Spleen (tissue), 11 donors: ENCODE results near the gene CDC37. TPM values are rescaled to one million over a fixed set of nuclear protein-coding genes. Genes with fewer than 3 reads are reported as not detected.
A peak's percentile ranks its signal among the peaks of the same experiment; 100 is the strongest.
"Not testable (repeated sequence)": the region's sequence is repeated elsewhere in the genome, so short reads cannot be mapped to it uniquely, and the experiment has no call there.

Experiments used
- DNase-seq: peaks from one replicate; pipeline ENCODE4 v3.0.0-alpha.2; 2020
- H3K27ac ChIP-seq, 8 donors: fragments of 200-600 bp; sonication (generic) in 7 of 8; 1 replicate in 4 of 8; 2 replicates in 4 of 8; pipeline versions ENCODE4 v1.5.0 to v1.8.0; 2016 to 2021; ENCODE audit warnings: inconsistent platforms in 4 of 8, mild to moderate bottlenecking in 4 of 8, moderate library complexity in 1 of 8
- H3K27me3 ChIP-seq, 7 donors: fragments of 200-600 bp; sonication (generic) in 6 of 7; replicated peaks in 1 of 7; 1 replicate in 4 of 7; 2 replicates in 3 of 7; pipeline versions ENCODE4 v1.5.0 to v1.8.0; 2016 to 2021; ENCODE audit warnings: inconsistent platforms in 3 of 7, mild to moderate bottlenecking in 1 of 7
- H3K36me3 ChIP-seq, 6 donors: fragments of 200-600 bp; sonication (generic) in 5 of 6; 1 replicate in 4 of 6; 2 replicates in 2 of 6; pipeline versions ENCODE4 v1.5.0 to v1.8.0; 2016 to 2021; ENCODE audit warnings: inconsistent platforms in 2 of 6
- H3K4me1 ChIP-seq, 6 donors: fragments of 200-600 bp; sonication (generic) in 5 of 6; 1 replicate in 3 of 6; 2 replicates in 3 of 6; pipeline versions ENCODE4 v1.5.0 to v1.8.0; 2016 to 2021; ENCODE audit warnings: inconsistent platforms in 3 of 6
- H3K4me3 ChIP-seq, 8 donors: fragments of 200-600 bp; sonication (generic) in 7 of 8; 1 replicate in 4 of 8; 2 replicates in 4 of 8; pipeline versions ENCODE4 v1.5.0 to v1.8.0; 2016 to 2021; ENCODE audit warnings: inconsistent platforms in 4 of 8, mild to moderate bottlenecking in 4 of 8, moderate library complexity in 2 of 8
- H3K9me3 ChIP-seq, 8 donors: fragments of 200-600 bp; sonication (generic) in 7 of 8; 1 replicate in 4 of 8; 2 replicates in 4 of 8; pipeline versions ENCODE4 v1.5.0 to v1.8.0; 2016 to 2021; ENCODE audit warnings: inconsistent platforms in 4 of 8
- POLR2A ChIP-seq, 3 donors: fragments of 450-650 bp; IDR thresholded peaks; one replicate each; pipeline ENCODE4 v1.5.1; 2017; ENCODE audit warnings: antibody characterized with exemption in 3 of 3, mild to moderate bottlenecking in 1 of 3
- POLR2AphosphoS5 ChIP-seq, 3 donors: sonication (generic); formaldehyde crosslinking; IDR thresholded peaks; one replicate each; pipeline ENCODE4 v1.5.1; 2017; ENCODE audit warnings: antibody characterized with exemption in 3 of 3
- WGBS, 5 donors: extraction: QIAGEN DNeasy Blood & Tissue Kit in 3 of 5; methylation state at CpG; one replicate each; pipeline versions ENCODE4 v1.1.5 to v1.1.7; 2013 to 2018; 5-methylcytosine and 5-hydroxymethylcytosine counted together
- intact Hi-C: fragments of 100-400 bp; cut with DNase I; formaldehyde crosslinking; loops from one replicate; pipeline ENCODE4 v1.15.0; 2023; ENCODE audit warnings: low total_unique reads
- polyA plus RNA-seq, 3 donors: library from polyadenylated mRNA; stranded (reverse); fragments of 200-250 nt; gene quantifications; one replicate each; pipeline ENCODE4 v1.2.1, GENCODE V29; 2013
- total RNA-seq, 7 donors: library from RNA; depleted of rRNA in 3 of 7; stranded (reverse); fragments of >200 nt in 3 of 7; fragmentation: NEBNext Ultra II Directional in 4 of 7; extraction: Animal tissue kit (Norgen Biotek cat#: 25700) in 4 of 7; gene quantifications; one replicate each; pipeline versions ENCODE4 v1.1.0 to v1.2.1, GENCODE V29; 2016 to 2021
- TF ChIP-seq, protein P1 (sequence below), 11 experiments: fragments of 200-600 bp in 7 of 11; fragments of 450-650 bp in 4 of 11; sonication (generic) in 4 of 11; IDR thresholded peaks in 8 of 11; conservative IDR thresholded peaks in 3 of 11; 1 replicate in 7 of 11; 2 replicates in 4 of 11; pipeline versions ENCODE4 v1.4.0 to v1.8.0; 2016 to 2021; ENCODE audit warnings: antibody characterized with exemption in 11 of 11, inconsistent platforms in 4 of 11, mild to moderate bottlenecking in 1 of 11
- donor health status: healthy with polysubstance abuse.
- donor health status: DM: no; HTN: no; CAD: no; lungs with moderate emphysema.
- donor health status: DM: no; HTN: no; CAD: no.
- donor health status: Bipolar disorder and iron deficiency.
- donor health status: healthy.
- donor health status: DM: no; HTN: no; CAD: no.
- donor health status: DM: yes; HTN: yes; CAD: no.

CDC37 gene
- total and polyA plus RNA-seq, 10 donors = 131 to 387 (median 160) TPM

GRCh38 chr19:10380313-10381102, 22.8 kb downstream of the CDC37 start, which contains the start of gene TYK2:
TSS of gene TYK2 (minus strand) at chr19:10380572. CDS start at chr19:10378406, 2,166 bp downstream.
- H3K27ac ChIP-seq = peak within 1 kb of the TSS; percentile 86 to 97 (median 92)
- intact Hi-C loops = no loop called here
- peaks cover 0 to 37% (median 13%) of the 10 kb centered on the region in 6 donors for H3K36me3 ChIP-seq
- peak; percentile 98 for DNase-seq
- peaks cover 10 to 54% (median 28%) of the 10 kb centered on the region in 6 donors for H3K4me1 ChIP-seq
- no peaks in the 10 kb centered on the region for H3K27me3 ChIP-seq
- H3K9me3 ChIP-seq = no peaks in the 10 kb centered on the region
- TF ChIP-seq, protein P1, sequence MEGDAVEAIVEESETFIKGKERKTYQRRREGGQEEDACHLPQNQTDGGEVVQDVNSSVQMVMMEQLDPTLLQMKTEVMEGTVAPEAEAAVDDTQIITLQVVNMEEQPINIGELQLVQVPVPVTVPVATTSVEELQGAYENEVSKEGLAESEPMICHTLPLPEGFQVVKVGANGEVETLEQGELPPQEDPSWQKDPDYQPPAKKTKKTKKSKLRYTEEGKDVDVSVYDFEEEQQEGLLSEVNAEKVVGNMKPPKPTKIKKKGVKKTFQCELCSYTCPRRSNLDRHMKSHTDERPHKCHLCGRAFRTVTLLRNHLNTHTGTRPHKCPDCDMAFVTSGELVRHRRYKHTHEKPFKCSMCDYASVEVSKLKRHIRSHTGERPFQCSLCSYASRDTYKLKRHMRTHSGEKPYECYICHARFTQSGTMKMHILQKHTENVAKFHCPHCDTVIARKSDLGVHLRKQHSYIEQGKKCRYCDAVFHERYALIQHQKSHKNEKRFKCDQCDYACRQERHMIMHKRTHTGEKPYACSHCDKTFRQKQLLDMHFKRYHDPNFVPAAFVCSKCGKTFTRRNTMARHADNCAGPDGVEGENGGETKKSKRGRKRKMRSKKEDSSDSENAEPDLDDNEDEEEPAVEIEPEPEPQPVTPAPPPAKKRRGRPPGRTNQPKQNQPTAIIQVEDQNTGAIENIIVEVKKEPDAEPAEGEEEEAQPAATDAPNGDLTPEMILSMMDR (IDR thresholded peaks at IDR 0.05 in 8 of 11, conservative IDR thresholded peaks at IDR 0.05 in 3 of 11) = peak in 1 of 11 experiments; percentile 30
- TF ChIP-seq POLR2AphosphoS5 (IDR thresholded peaks at IDR 0.05) (peak; percentile 90 to 93 (median 93)), POLR2A (IDR thresholded peaks at IDR 0.05) (peak; percentile 10 to 48 (median 25))
- 0 to 2% (median 0%) methylated on average over 42 to 58 of the region's 58 CpGs for WGBS, 5 donors
- peak within 1 kb of the TSS; percentile 61 to 95 (median 81) for H3K4me3 ChIP-seq

- TF ChIP-seq POLR2A (IDR thresholded peaks at IDR 0.05) (no peak), POLR2AphosphoS5 (IDR thresholded peaks at IDR 0.05) (no peak)
- TF ChIP-seq, protein P1 (IDR thresholded peaks at IDR 0.05 in 8 of 11, conservative IDR thresholded peaks at IDR 0.05 in 3 of 11) = no peak
- 0 to 3% (median 1%) methylated on average over 8 to 10 of the region's 10 CpGs for WGBS, 5 donors
- H3K36me3 ChIP-seq = peaks cover 0 to 43% (median 18%) of the 10 kb centered on the region in 6 donors
- peak overlapping the region; percentile 86 to 97 (median 92) for H3K27ac ChIP-seq
- H3K4me1 ChIP-seq = peaks cover 10 to 60% (median 29%) of the 10 kb centered on the region in 6 donors
- no peaks in the 10 kb centered on the region for H3K9me3 ChIP-seq
- intact Hi-C loops = no loop called here
- peak overlapping the region; percentile 61 to 95 (median 81) for H3K4me3 ChIP-seq
- H3K27me3 ChIP-seq = no peaks in the 10 kb centered on the region
- DNase-seq = no peak
Measured at GRCh38 chr19:10379880-10380312, 23.4 kb downstream of the CDC37 start.

GRCh38 chr19:10378124-10378523, 25.2 kb downstream of the CDC37 start:
- TF ChIP-seq POLR2A (IDR thresholded peaks at IDR 0.05) (no peak), POLR2AphosphoS5 (IDR thresholded peaks at IDR 0.05) (no peak)
- TF ChIP-seq, protein P1 (IDR thresholded peaks at IDR 0.05 in 8 of 11, conservative IDR thresholded peaks at IDR 0.05 in 3 of 11) = no peak
- no peaks in the 10 kb centered on the region for H3K9me3 ChIP-seq
- no peak overlapping the region for H3K27ac ChIP-seq
- no peak for DNase-seq
- no peaks in the 10 kb centered on the region for H3K27me3 ChIP-seq
- intact Hi-C loops = no loop called here
- peaks cover 0 to 58% (median 22%) of the 10 kb centered on the region in 6 donors for H3K36me3 ChIP-seq
- no peak overlapping the region for H3K4me3 ChIP-seq
- WGBS, 5 donors = 79 to 96% (median 93%) methylated on average over 5 to 8 of the region's 8 CpGs
- peaks cover 10 to 76% (median 41%) of the 10 kb centered on the region in 6 donors for H3K4me1 ChIP-seq

DNA sequence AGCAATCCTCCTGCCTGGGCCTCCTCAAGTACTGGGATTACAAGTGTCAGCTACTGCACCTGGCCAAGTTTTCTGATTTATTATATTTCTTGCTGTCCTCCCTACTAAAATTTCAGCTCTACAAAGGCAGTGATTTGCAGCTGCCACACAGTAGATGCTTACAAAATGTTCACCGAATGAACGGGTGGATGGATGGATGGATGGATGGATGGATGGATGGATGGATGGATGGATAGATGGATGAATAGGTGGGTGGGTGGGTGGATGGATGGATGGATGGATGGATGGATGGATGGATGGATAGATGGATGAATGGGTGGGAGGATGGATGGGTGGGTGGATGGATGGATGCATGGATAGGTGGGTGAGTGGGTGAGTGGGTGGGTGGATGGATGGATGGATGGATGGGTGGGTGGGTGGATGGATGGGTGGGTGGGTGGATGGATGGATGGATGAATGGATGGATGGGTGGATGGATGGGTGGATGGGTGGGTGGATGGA, 26.2 kb downstream of the CDC37 start:
- intact Hi-C loops, H3K4me3 ChIP-seq, H3K9me3 ChIP-seq, H3K27me3 ChIP-seq, H3K27ac ChIP-seq, DNase-seq: not testable (repeated sequence)
- H3K36me3 ChIP-seq = peaks cover 0 to 68% (median 22%) of the 10 kb centered on the region in 6 donors
- WGBS, 5 donors = 93 to 97% (median 95%) methylated on average over 2 of the region's 2 CpGs
- H3K4me1 ChIP-seq = peaks cover 10 to 76% (median 41%) of the 10 kb centered on the region in 6 donors
